Neural cell (in vitro differentiated cells): ENCODE data around the gene AHRR. TPM values are rescaled to one million over a fixed set of nuclear protein-coding genes. Genes with fewer than 3 reads are reported as not detected.
A peak's percentile ranks its signal among the peaks of the same experiment; 100 is the strongest.

ENCODE experiments used
- H2AFZ ChIP-seq: fragments of 200-600, 300-800 bp; sonication (generic), shearing (Covaris generic); 2 replicates; pipeline ENCODE4 v1.6.0; 2014; ENCODE audit warnings: low read depth, mild to moderate bottlenecking, antibody characterized with exemption, low read length, moderate library complexity
- H3F3A ChIP-seq: fragments of 200-600 bp; shearing (Covaris generic); 2 replicates; pipeline ENCODE4 v1.6.1; 2016; ENCODE audit warnings: mild to moderate bottlenecking, moderate library complexity, mixed read lengths, antibody characterized with exemption, low read length; ENCODE audit not compliant: insufficient read depth, poor library complexity, severe bottlenecking
- H3K27ac ChIP-seq: fragments of 200-600, 300-800 bp; sonication (generic), shearing (Covaris generic); 2 replicates; pipeline ENCODE4 v1.5.1; 2014; ENCODE audit warnings: mild to moderate bottlenecking, low read length, moderate library complexity
- H3K27me3 ChIP-seq: fragments of 300-800, 200-600 bp; sonication (generic), shearing (Covaris generic); 2 replicates; pipeline ENCODE4 v1.6.0; 2014; ENCODE audit warnings: mild to moderate bottlenecking, low read depth, low read length, moderate library complexity; ENCODE audit not compliant: insufficient read depth
- H3K36me3 ChIP-seq: fragments of 300-800, 200-600 bp; sonication (generic), shearing (Covaris generic); 2 replicates; pipeline ENCODE4 v1.5.1; 2014; ENCODE audit warnings: mild to moderate bottlenecking, antibody characterized with exemption, low read length, moderate library complexity; ENCODE audit not compliant: insufficient read depth
- H3K4me2 ChIP-seq: fragments of 300-800, 200-600 bp; sonication (generic), shearing (Covaris generic); 2 replicates; pipeline ENCODE4 v1.6.0; 2014; ENCODE audit warnings: mild to moderate bottlenecking, low read length
- H3K4me3 ChIP-seq: fragments of 300-800, 200-600 bp; sonication (generic), shearing (Covaris generic); 2 replicates; pipeline ENCODE4 v1.5.1; 2014; ENCODE audit warnings: mild to moderate bottlenecking, low read length, moderate library complexity
- H3K79me2 ChIP-seq: fragments of 200-600 bp; shearing (Covaris generic); replicated peaks from 2 replicates; pipeline ENCODE4 v1.6.0; 2014; ENCODE audit warnings: mild to moderate bottlenecking, low read length, moderate library complexity; ENCODE audit not compliant: insufficient read depth
- H3K9ac ChIP-seq: fragments of 300-800, 200-600 bp; sonication (generic), shearing (Covaris generic); 2 replicates; pipeline ENCODE4 v1.6.1; 2016; ENCODE audit warnings: mild to moderate bottlenecking, low read length, mixed read lengths
- H3K9me2 ChIP-seq: fragments of 200-600 bp; shearing (Covaris generic); 2 replicates; pipeline ENCODE4 v1.6.1; 2016; ENCODE audit warnings: mild to moderate bottlenecking, low read length, mixed read lengths; ENCODE audit not compliant: insufficient read depth
- H3K9me3 ChIP-seq: fragments of 200-600, 300-800 bp; sonication (generic), shearing (Covaris generic); 2 replicates; pipeline ENCODE4 v1.6.1; 2016; ENCODE audit warnings: mild to moderate bottlenecking, mixed run types, low read length, moderate library complexity, mixed read lengths
- H4K20me1 ChIP-seq: fragments of 200-600 bp; shearing (Covaris generic); 2 replicates; pipeline ENCODE4 v1.6.1; 2016; ENCODE audit warnings: mild to moderate bottlenecking, mixed run types; ENCODE audit not compliant: insufficient read depth
- EP300 ChIP-seq: fragments of 450-650 bp; conservative IDR thresholded peaks from 2 replicates; pipeline ENCODE4 v1.6.1; 2014; ENCODE audit warnings: antibody characterized with exemption, mild to moderate bottlenecking, moderate library complexity; ENCODE audit not compliant: poor library complexity, severe bottlenecking
- EZH2 ChIP-seq: fragments of 200-600, 300-800 bp; shearing (Covaris generic), sonication (generic); IDR thresholded peaks from 2 replicates; pipeline ENCODE4 v1.6.1; 2014; ENCODE audit warnings: antibody characterized with exemption, low read length, borderline replicate concordance, mild to moderate bottlenecking; ENCODE audit not compliant: insufficient read depth, poor library complexity, severe bottlenecking
- MXI1 ChIP-seq: fragments of 450-650 bp; conservative IDR thresholded peaks from 2 replicates; pipeline ENCODE4 v1.6.1; 2014; ENCODE audit warnings: antibody characterized with exemption, mild to moderate bottlenecking; ENCODE audit not compliant: poor library complexity, severe bottlenecking
- POLR2AphosphoS5 ChIP-seq: IDR thresholded peaks from 2 replicates; pipeline ENCODE4 v1.6.1; 2012
- RAD21 ChIP-seq: fragments of 450-650 bp; conservative IDR thresholded peaks from 2 replicates; pipeline ENCODE4 v1.6.1; 2014; ENCODE audit warnings: antibody characterized with exemption, mild to moderate bottlenecking, moderate library complexity
- SMC3 ChIP-seq: fragments of 450-650 bp; conservative IDR thresholded peaks from 2 replicates; pipeline ENCODE4 v1.6.1; 2014; ENCODE audit warnings: antibody characterized with exemption, mild to moderate bottlenecking, moderate library complexity; ENCODE audit not compliant: poor library complexity
- TAF1 ChIP-seq: IDR thresholded peaks from 2 replicates; pipeline ENCODE4 v1.6.1; 2012; ENCODE audit warnings: low read depth
- polyA plus RNA-seq: library from polyadenylated mRNA; depleted of rRNA; stranded (reverse); fragments of >200 nt; gene quantifications from 2 replicates; pipeline ENCODE4 v1.2.3, GENCODE V29; 2014
- TF ChIP-seq, protein P1 (sequence below): fragments of 450-650 bp; IDR thresholded peaks from 2 replicates; pipeline ENCODE4 v1.5.1; 2014; ENCODE audit warnings: antibody characterized with exemption, mild to moderate bottlenecking, moderate library complexity; ENCODE audit not compliant: poor library complexity, severe bottlenecking
- TF ChIP-seq, protein P2 (sequence below): IDR thresholded peaks from 2 replicates; pipeline ENCODE4 v1.6.1; 2012; ENCODE audit warnings: borderline replicate concordance

AHRR gene
- polyA plus RNA-seq, 1 donor from 2014 or later, result 0.26 TPM

DNA sequence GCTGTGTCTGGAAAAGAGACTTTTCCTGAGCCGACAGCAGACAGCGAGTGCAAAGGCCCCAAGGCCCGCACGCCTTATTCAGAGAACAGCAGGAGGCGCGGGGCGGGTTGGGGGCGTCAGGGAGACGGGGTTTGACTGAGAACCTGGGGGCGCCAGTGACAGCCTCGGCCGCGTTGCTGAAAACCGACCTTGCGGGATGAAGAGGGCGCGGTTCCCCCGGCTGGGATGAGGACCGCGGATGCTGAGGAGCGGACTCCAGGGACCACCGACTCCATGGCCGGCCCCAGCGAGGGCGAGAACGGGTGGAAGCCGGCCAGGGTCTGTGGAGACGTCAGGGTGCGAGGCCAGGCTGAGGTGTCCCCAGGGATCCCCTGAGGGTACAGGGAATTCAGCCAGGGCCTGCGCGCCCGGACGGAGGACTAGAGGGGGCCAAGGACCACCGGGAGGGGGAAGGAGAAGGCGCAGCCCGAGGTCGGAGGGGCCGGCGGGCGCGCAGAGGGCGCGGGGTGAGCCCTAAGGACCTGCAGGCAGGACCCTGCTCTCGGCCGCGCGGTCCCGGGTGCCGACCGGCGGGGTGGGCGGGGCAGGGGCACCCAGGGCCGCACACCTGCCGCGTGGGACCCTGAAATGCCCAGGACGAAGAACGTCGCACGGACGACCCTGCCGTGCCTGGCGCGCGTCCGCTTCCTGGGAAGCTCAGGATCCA is 837 bp upstream of the AHRR start:
- no peak overlapping the region for H3K4me2 ChIP-seq
- TF ChIP-seq EP300, result no peak
- TF ChIP-seq RAD21, result no peak
- no peak for TF ChIP-seq MXI1
- TF ChIP-seq, protein P1, sequence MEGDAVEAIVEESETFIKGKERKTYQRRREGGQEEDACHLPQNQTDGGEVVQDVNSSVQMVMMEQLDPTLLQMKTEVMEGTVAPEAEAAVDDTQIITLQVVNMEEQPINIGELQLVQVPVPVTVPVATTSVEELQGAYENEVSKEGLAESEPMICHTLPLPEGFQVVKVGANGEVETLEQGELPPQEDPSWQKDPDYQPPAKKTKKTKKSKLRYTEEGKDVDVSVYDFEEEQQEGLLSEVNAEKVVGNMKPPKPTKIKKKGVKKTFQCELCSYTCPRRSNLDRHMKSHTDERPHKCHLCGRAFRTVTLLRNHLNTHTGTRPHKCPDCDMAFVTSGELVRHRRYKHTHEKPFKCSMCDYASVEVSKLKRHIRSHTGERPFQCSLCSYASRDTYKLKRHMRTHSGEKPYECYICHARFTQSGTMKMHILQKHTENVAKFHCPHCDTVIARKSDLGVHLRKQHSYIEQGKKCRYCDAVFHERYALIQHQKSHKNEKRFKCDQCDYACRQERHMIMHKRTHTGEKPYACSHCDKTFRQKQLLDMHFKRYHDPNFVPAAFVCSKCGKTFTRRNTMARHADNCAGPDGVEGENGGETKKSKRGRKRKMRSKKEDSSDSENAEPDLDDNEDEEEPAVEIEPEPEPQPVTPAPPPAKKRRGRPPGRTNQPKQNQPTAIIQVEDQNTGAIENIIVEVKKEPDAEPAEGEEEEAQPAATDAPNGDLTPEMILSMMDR, result no peak
- no peak for TF ChIP-seq POLR2AphosphoS5
- no peak for TF ChIP-seq SMC3
- TF ChIP-seq TAF1, result no peak
- TF ChIP-seq, protein P2, sequence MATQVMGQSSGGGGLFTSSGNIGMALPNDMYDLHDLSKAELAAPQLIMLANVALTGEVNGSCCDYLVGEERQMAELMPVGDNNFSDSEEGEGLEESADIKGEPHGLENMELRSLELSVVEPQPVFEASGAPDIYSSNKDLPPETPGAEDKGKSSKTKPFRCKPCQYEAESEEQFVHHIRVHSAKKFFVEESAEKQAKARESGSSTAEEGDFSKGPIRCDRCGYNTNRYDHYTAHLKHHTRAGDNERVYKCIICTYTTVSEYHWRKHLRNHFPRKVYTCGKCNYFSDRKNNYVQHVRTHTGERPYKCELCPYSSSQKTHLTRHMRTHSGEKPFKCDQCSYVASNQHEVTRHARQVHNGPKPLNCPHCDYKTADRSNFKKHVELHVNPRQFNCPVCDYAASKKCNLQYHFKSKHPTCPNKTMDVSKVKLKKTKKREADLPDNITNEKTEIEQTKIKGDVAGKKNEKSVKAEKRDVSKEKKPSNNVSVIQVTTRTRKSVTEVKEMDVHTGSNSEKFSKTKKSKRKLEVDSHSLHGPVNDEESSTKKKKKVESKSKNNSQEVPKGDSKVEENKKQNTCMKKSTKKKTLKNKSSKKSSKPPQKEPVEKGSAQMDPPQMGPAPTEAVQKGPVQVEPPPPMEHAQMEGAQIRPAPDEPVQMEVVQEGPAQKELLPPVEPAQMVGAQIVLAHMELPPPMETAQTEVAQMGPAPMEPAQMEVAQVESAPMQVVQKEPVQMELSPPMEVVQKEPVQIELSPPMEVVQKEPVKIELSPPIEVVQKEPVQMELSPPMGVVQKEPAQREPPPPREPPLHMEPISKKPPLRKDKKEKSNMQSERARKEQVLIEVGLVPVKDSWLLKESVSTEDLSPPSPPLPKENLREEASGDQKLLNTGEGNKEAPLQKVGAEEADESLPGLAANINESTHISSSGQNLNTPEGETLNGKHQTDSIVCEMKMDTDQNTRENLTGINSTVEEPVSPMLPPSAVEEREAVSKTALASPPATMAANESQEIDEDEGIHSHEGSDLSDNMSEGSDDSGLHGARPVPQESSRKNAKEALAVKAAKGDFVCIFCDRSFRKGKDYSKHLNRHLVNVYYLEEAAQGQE, result no peak
- no peak for TF ChIP-seq EZH2
- no peak overlapping the region for H3K27ac ChIP-seq
- peak overlapping the region; percentile 42 for H3K9ac ChIP-seq
- H3K9me2 ChIP-seq, result no peaks in the 10 kb centered on the region
- H4K20me1 ChIP-seq, result no peaks in the 10 kb centered on the region
- no peaks in the 10 kb centered on the region for H3K79me2 ChIP-seq
- peaks cover 60% of the 10 kb centered on the region for H3K27me3 ChIP-seq
- peaks cover 5% of the 10 kb centered on the region for H3K9me3 ChIP-seq
- no peaks in the 10 kb centered on the region for H3F3A ChIP-seq
- peak overlapping the region; percentile 73 for H3K4me3 ChIP-seq
- H2AFZ ChIP-seq, result peak overlapping the region; percentile 51
- H3K36me3 ChIP-seq, result no peaks in the 10 kb centered on the region

DNA sequence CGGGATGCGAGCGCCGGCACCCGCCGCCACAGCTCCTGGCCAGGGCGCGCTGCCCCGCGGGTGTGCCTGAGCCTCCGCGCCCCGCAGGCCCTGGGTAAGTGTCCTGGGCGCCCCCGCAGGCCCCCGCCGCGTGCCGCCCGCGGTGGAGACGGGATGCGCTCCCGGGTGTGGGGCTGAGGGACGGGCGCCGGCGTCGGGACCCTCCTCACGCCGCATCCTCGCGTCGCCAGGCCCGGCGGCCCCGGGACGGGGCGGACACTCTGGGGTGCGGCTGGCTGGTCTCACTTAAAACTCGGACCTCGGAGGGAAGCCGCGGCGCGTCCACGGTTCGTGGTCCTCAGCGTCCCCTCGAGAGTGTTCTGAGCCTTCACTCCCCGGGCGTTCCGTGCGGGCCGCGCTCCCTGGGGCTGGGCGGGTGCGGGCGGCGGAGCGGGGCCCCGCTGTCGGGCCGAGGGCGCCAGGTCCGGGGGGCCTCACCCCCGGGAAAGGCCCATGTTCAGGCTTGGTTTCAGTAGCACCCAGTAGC is 275 bp downstream of the AHRR start:
- H2AFZ ChIP-seq, result no peak overlapping the region
- TF ChIP-seq RAD21 (no peak), EZH2 (no peak), TAF1 (no peak), POLR2AphosphoS5 (no peak)
- peaks cover 60% of the 10 kb centered on the region for H3K27me3 ChIP-seq

More for the DNA sequence above, 275 bp downstream of the AHRR start:
- peaks cover 5% of the 10 kb centered on the region for H3K9me3 ChIP-seq
- no peaks in the 10 kb centered on the region for H3K36me3 ChIP-seq
- H3K27ac ChIP-seq, result no peak overlapping the region
- no peak overlapping the region for H3K9ac ChIP-seq
- peak overlapping the region; percentile 73 for H3K4me3 ChIP-seq
- no peaks in the 10 kb centered on the region for H3F3A ChIP-seq
- H3K9me2 ChIP-seq, result no peaks in the 10 kb centered on the region
- no peaks in the 10 kb centered on the region for H3K79me2 ChIP-seq
- no peaks in the 10 kb centered on the region for H4K20me1 ChIP-seq
- H3K4me2 ChIP-seq, result no peak overlapping the region
